H9 (cell line): ENCODE measurements around the gene TXNDC9. TPM values are rescaled to one million over a fixed set of nuclear protein-coding genes. Genes with fewer than 3 reads are reported as not detected.

Source experiments
- DNase-seq: peaks from one replicate; pipeline ENCODE4 v3.0.0-alpha.2; 2017
- H2AFZ ChIP-seq: one replicate; pipeline ENCODE4 v1.6.1; 2013; ENCODE audit warnings: mild to moderate bottlenecking, low read length, control low read depth, moderate library complexity
- H2AK5ac ChIP-seq: 2 replicates; pipeline ENCODE4 v1.6.1; 2013; ENCODE audit warnings: low read length, control low read depth, mixed read lengths; ENCODE audit not compliant: insufficient read length
- H2BK120ac ChIP-seq: one replicate; pipeline ENCODE4 v1.6.1; 2013; ENCODE audit warnings: low read depth, mild to moderate bottlenecking, low read length, control low read depth, inconsistent platforms; ENCODE audit not compliant: poor library complexity, severe bottlenecking
- H2BK12ac ChIP-seq: 2 replicates; pipeline ENCODE4 v1.6.1; 2013; ENCODE audit warnings: low read length, control low read depth, mixed read lengths, low read depth; ENCODE audit not compliant: insufficient read length
- H2BK15ac ChIP-seq: 2 replicates; pipeline ENCODE4 v1.6.1; 2013; ENCODE audit warnings: low read depth, low read length, control low read depth
- H2BK20ac ChIP-seq: one replicate; pipeline ENCODE4 v1.6.1; 2013; ENCODE audit warnings: low read depth, mild to moderate bottlenecking, low read length, control low read depth, inconsistent platforms; ENCODE audit not compliant: poor library complexity, severe bottlenecking
- H2BK5ac ChIP-seq: 2 replicates; pipeline ENCODE4 v1.6.1; 2013; ENCODE audit warnings: low read length, control low read depth, mixed read lengths; ENCODE audit not compliant: insufficient read length
- H3K14ac ChIP-seq: 2 replicates; pipeline ENCODE4 v1.6.1; 2013; ENCODE audit warnings: low read length, control low read depth; ENCODE audit not compliant: insufficient read depth
- H3K18ac ChIP-seq: 2 replicates; pipeline ENCODE4 v1.6.1; 2013; ENCODE audit warnings: low read depth, mild to moderate bottlenecking, mixed read lengths, low read length, control low read depth; ENCODE audit not compliant: insufficient read length
- H3K23ac ChIP-seq: 2 replicates; pipeline ENCODE4 v1.6.1; 2013; ENCODE audit warnings: low read length, control low read depth, mixed read lengths, low read depth; ENCODE audit not compliant: insufficient read length
- H3K23me2 ChIP-seq: 2 replicates; pipeline ENCODE4 v1.6.1; 2013; ENCODE audit warnings: low read depth, mild to moderate bottlenecking, mixed read lengths, low read length, control low read depth; ENCODE audit not compliant: insufficient read length, poor library complexity, severe bottlenecking
- H3K27ac ChIP-seq: 2 replicates; pipeline ENCODE4 v1.5.1; 2013; ENCODE audit warnings: low read length, control low read depth, mixed read lengths, low read depth; ENCODE audit not compliant: insufficient read length
- H3K27me3 ChIP-seq: 2 replicates; pipeline ENCODE4 v1.6.1; 2013; ENCODE audit warnings: low read length, control low read depth, inconsistent platforms; ENCODE audit not compliant: insufficient read depth
- H3K4ac ChIP-seq: 2 replicates; pipeline ENCODE4 v1.6.1; 2013; ENCODE audit warnings: low read depth, mild to moderate bottlenecking, control low read depth, inconsistent platforms, low read length, moderate library complexity
- H3K4me1 ChIP-seq: 2 replicates; pipeline ENCODE4 v1.6.1; 2013; ENCODE audit warnings: low read length, control low read depth, inconsistent platforms; ENCODE audit not compliant: insufficient read depth
- H3K4me2 ChIP-seq: 2 replicates; pipeline ENCODE4 v1.6.1; 2013; ENCODE audit warnings: low read length, control low read depth, mixed read lengths; ENCODE audit not compliant: insufficient read length, insufficient read depth
- H3K56ac ChIP-seq: 2 replicates; pipeline ENCODE4 v1.6.1; 2013; ENCODE audit warnings: low read depth, mild to moderate bottlenecking, mixed read lengths, low read length, control low read depth; ENCODE audit not compliant: insufficient read length
- H3K79me1 ChIP-seq: 2 replicates; pipeline ENCODE4 v1.6.1; 2013; ENCODE audit warnings: low read depth, mild to moderate bottlenecking, moderate library complexity, low read length, control low read depth, inconsistent platforms; ENCODE audit not compliant: insufficient read depth, poor library complexity, severe bottlenecking
- H3K79me2 ChIP-seq: 2 replicates; pipeline ENCODE4 v1.6.1; 2013; ENCODE audit warnings: low read length, control low read depth, inconsistent platforms; ENCODE audit not compliant: insufficient read depth
- H3K9ac ChIP-seq: 2 replicates; pipeline ENCODE4 v1.6.1; 2013; ENCODE audit warnings: low read length, control low read depth, mixed read lengths; ENCODE audit not compliant: insufficient read length; ENCODE audit errors: extremely low read depth
- H3K9me3 ChIP-seq: one replicate; pipeline ENCODE4 v1.6.1; 2013; ENCODE audit warnings: low read depth, low read length, inconsistent platforms; ENCODE audit not compliant: control insufficient read depth
- H3T11ph ChIP-seq: one replicate; pipeline ENCODE4 v1.6.1; 2013; ENCODE audit warnings: mild to moderate bottlenecking, low read length, control low read depth, inconsistent platforms
- H4K20me1 ChIP-seq: one replicate; pipeline ENCODE4 v1.6.1; 2013; ENCODE audit not compliant: control insufficient read depth, insufficient read length, insufficient read depth
- H4K5ac ChIP-seq: 2 replicates; pipeline ENCODE4 v1.6.1; 2013; ENCODE audit warnings: low read depth, mild to moderate bottlenecking, mixed read lengths, low read length, control low read depth; ENCODE audit not compliant: insufficient read length
- H4K8ac ChIP-seq: replicated peaks from 2 replicates; pipeline ENCODE4 v1.6.1; 2013; ENCODE audit warnings: low read length, control low read depth, mixed read lengths, low read depth; ENCODE audit not compliant: insufficient read length
- H4K91ac ChIP-seq: 2 replicates; pipeline ENCODE4 v1.6.1; 2013; ENCODE audit warnings: low read depth, mild to moderate bottlenecking, moderate library complexity, mixed read lengths, low read length, control low read depth; ENCODE audit not compliant: insufficient read length
- H3K27ac Mint-ChIP-seq, 3 experiments: 2 replicates in 2 of 3; 3 replicates in 1 of 3; pipeline ENCODE4 v1.8.0; 2020 to 2021; ENCODE audit warnings: mixed read lengths in 3 of 3, mild to moderate bottlenecking in 1 of 3, moderate library complexity in 1 of 3
- H3K27me3 Mint-ChIP-seq: 2 replicates; pipeline ENCODE4 v1.8.0; 2021; ENCODE audit warnings: low read depth, mild to moderate bottlenecking, moderate library complexity, mixed read lengths
- H3K36me3 Mint-ChIP-seq, 3 experiments: 2 replicates in 2 of 3; 3 replicates in 1 of 3; pipeline ENCODE4 v1.8.0; 2020 to 2021; ENCODE audit warnings: low read depth in 3 of 3, mixed read lengths in 3 of 3; ENCODE audit not compliant: insufficient read depth in 1 of 3
- H3K4me1 Mint-ChIP-seq, 2 experiments: 2 replicates each; pipeline ENCODE4 v1.8.0; 2020; ENCODE audit warnings: mixed read lengths in 2 of 2
- H3K4me3 Mint-ChIP-seq, 2 experiments: 2 replicates in 1 of 2; 3 replicates in 1 of 2; pipeline ENCODE4 v1.8.0; 2020 to 2021; ENCODE audit warnings: mild to moderate bottlenecking in 2 of 2, mixed read lengths in 2 of 2, moderate library complexity in 1 of 2
- H3K9me3 Mint-ChIP-seq, 2 experiments: 2 replicates in 1 of 2; 3 replicates in 1 of 2; pipeline ENCODE4 v1.8.0; 2020; ENCODE audit warnings: mild to moderate bottlenecking in 2 of 2, mixed read lengths in 2 of 2, moderate library complexity in 1 of 2
- CTCF ChIP-seq: fragments of 200-600 bp; sonication (generic); conservative IDR thresholded peaks from 3 replicates; pipeline ENCODE4 v1.8.0; 2021; ENCODE audit warnings: antibody characterized with exemption, mild to moderate bottlenecking
- WGBS: extraction: QIAGEN DNeasy Blood & Tissue Kit; methylation state at CpG from one replicate; pipeline ENCODE4 v1.1.7; 2013; ENCODE audit warnings: missing lambda C conversion rate, low lambda C conversion rate, mixed read lengths; ENCODE audit not compliant: insufficient read length; ENCODE audit errors: extremely low coverage; 5-methylcytosine and 5-hydroxymethylcytosine counted together
- total RNA-seq: library from RNA; stranded (reverse); gene quantifications from 2 replicates; pipeline ENCODE4 v1.2.1, GENCODE V29; 2021

Gene TXNDC9
- total RNA-seq, 1 experiment from 2014 or later = 37.7 TPM

DNA sequence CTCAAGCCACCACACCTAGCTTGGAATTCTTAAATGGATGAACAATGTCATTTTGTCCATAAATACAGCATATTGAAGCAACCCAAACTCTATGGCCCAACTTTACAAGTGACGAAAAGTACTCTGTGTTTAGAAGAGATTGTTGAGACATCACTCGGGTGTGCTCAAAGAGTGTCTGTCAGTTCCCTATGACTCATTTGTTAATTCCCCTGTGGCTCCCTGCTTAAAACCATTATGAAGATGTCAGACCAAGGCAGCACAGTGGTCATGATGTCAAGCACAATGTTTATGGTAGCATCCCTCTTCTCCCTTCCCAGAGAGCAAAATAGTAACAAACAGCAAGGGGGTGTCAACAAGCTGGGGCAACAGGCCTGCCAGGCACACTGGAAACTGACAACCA lies 38.1 kb downstream of the TXNDC9 start:
- no peak overlapping the region for H2AK5ac ChIP-seq
- H3K27me3 ChIP-seq = no peaks in the 10 kb centered on the region
- Mint-ChIP-seq H3K36me3 (no peaks in the 10 kb centered on the region), H3K4me3 (no peak overlapping the region), H3K9me3 (no peaks in the 10 kb centered on the region; a peak in 1 of 5 replicates), H3K27ac (no peak overlapping the region), H3K4me1 (no peaks in the 10 kb centered on the region), H3K27me3 (no peaks in the 10 kb centered on the region)
- no peak overlapping the region for H2BK120ac ChIP-seq
- H2AFZ ChIP-seq = no peak overlapping the region
- no peaks in the 10 kb centered on the region for H3K4me1 ChIP-seq
- H3K23me2 ChIP-seq = no peaks in the 10 kb centered on the region
- H3K18ac ChIP-seq = no peak overlapping the region
- H3K79me1 ChIP-seq = no peaks in the 10 kb centered on the region
- H4K8ac ChIP-seq = no peak overlapping the region
- no peak overlapping the region for H3K23ac ChIP-seq
- no peak overlapping the region for H3K4ac ChIP-seq
- TF ChIP-seq CTCF = no peak
- no peak overlapping the region for H3T11ph ChIP-seq
- no peak overlapping the region for H2BK15ac ChIP-seq
- no peak overlapping the region for H4K91ac ChIP-seq
- no peak overlapping the region for H2BK20ac ChIP-seq
- H3K79me2 ChIP-seq = no peaks in the 10 kb centered on the region
- no CpG with 5 or more reads among the region's 2 CpGs for WGBS
- H3K14ac ChIP-seq = no peak overlapping the region
- H2BK12ac ChIP-seq = no peak overlapping the region
- H3K4me2 ChIP-seq = no peak overlapping the region
- H4K20me1 ChIP-seq = no peaks in the 10 kb centered on the region
- no peaks in the 10 kb centered on the region for H3K9me3 ChIP-seq
- no peak overlapping the region for H3K9ac ChIP-seq
- H4K5ac ChIP-seq = no peak overlapping the region
- H3K56ac ChIP-seq = no peak overlapping the region
- no peak for DNase-seq
- H2BK5ac ChIP-seq = no peak overlapping the region
- H3K27ac ChIP-seq = no peak overlapping the region
